ENCODE measurements around the gene PPP3R2.

PPP3R2 gene

DNA sequence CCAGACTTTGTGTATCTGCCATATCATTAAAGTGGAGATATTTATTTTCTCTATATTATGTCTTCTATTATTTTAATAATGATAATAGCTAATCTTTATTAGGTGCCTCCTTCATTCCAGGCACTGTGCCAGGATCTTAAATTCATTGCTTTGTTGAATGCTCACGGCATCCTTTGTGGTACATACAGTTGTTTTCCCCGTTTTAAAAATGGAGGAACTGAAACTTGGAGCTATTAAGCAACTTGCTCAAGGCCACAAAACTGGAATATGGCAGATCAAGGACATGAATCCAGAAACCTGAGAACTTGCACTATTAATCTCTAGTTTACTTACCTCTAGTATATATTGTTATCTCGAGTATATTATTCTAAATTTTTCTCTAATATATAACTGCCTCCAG is 41.5 kb upstream of the PPP3R2 start:
- H3K79me2 ChIP-seq (ENCODE audit: insufficient read depth, low read length): no peaks in the 10 kb centered on the region
- no peaks in the 10 kb centered on the region for H3K27me3 ChIP-seq (ENCODE audit: low read length)
- no peaks in the 10 kb centered on the region for H3K36me3 ChIP-seq (ENCODE audit: low read length)
- no peak overlapping the region for H2AFZ ChIP-seq (ENCODE audit: low read depth, low read length, severe bottlenecking)
- no peaks in the 10 kb centered on the region for H3K9me3 ChIP-seq (ENCODE audit: insufficient read depth, low read length)
- no peaks in the 10 kb centered on the region for H3F3A ChIP-seq (ENCODE audit: insufficient read depth)
- no peak overlapping the region for H3K4me3 ChIP-seq (ENCODE audit: insufficient read depth, low read length, poor library complexity, severe bottlenecking)
- no peaks in the 10 kb centered on the region for H3K9me2 ChIP-seq (replicated peaks; ENCODE audit: insufficient read depth, low read length)
- H4K20me1 ChIP-seq (ENCODE audit: low read depth, low read length): no peaks in the 10 kb centered on the region
- H3K27ac ChIP-seq (ENCODE audit: low read depth, low read length): no peak overlapping the region
- H3K9ac ChIP-seq (ENCODE audit: low read length): no peak overlapping the region
- no peak for TF ChIP-seq EZH2phosphoT487 (conservative IDR thresholded peaks at IDR 0.05; ENCODE audit: low read length)
- TF ChIP-seq, protein P1, sequence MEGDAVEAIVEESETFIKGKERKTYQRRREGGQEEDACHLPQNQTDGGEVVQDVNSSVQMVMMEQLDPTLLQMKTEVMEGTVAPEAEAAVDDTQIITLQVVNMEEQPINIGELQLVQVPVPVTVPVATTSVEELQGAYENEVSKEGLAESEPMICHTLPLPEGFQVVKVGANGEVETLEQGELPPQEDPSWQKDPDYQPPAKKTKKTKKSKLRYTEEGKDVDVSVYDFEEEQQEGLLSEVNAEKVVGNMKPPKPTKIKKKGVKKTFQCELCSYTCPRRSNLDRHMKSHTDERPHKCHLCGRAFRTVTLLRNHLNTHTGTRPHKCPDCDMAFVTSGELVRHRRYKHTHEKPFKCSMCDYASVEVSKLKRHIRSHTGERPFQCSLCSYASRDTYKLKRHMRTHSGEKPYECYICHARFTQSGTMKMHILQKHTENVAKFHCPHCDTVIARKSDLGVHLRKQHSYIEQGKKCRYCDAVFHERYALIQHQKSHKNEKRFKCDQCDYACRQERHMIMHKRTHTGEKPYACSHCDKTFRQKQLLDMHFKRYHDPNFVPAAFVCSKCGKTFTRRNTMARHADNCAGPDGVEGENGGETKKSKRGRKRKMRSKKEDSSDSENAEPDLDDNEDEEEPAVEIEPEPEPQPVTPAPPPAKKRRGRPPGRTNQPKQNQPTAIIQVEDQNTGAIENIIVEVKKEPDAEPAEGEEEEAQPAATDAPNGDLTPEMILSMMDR (IDR thresholded peaks at IDR 0.05; ENCODE audit: insufficient read depth, low read length, poor library complexity, severe bottlenecking): no peak
- no peak overlapping the region for H3K4me2 ChIP-seq (ENCODE audit: low read depth, low read length, poor library complexity, severe bottlenecking)

GRCh38 chr9:101635473-101635872 is 40.7 kb upstream of the PPP3R2 start:
- H3K4me3 ChIP-seq (ENCODE audit: insufficient read depth, low read length, poor library complexity, severe bottlenecking): no peak overlapping the region
- H3K4me2 ChIP-seq (ENCODE audit: low read depth, low read length, poor library complexity, severe bottlenecking): no peak overlapping the region
- H3K9me3 ChIP-seq (ENCODE audit: insufficient read depth, low read length): no peaks in the 10 kb centered on the region
- no peaks in the 10 kb centered on the region for H3K36me3 ChIP-seq (ENCODE audit: low read length)
- no peaks in the 10 kb centered on the region for H4K20me1 ChIP-seq (ENCODE audit: low read depth, low read length)
- no peak overlapping the region for H3K27ac ChIP-seq (ENCODE audit: low read depth, low read length)
- no peaks in the 10 kb centered on the region for H3K9me2 ChIP-seq (replicated peaks; ENCODE audit: insufficient read depth, low read length)
- H2AFZ ChIP-seq (ENCODE audit: low read depth, low read length, severe bottlenecking): no peak overlapping the region
- H3F3A ChIP-seq (ENCODE audit: insufficient read depth): no peaks in the 10 kb centered on the region
- no peak overlapping the region for H3K9ac ChIP-seq (ENCODE audit: low read length)
- H3K27me3 ChIP-seq (ENCODE audit: low read length): no peaks in the 10 kb centered on the region
- no peaks in the 10 kb centered on the region for H3K79me2 ChIP-seq (ENCODE audit: insufficient read depth, low read length)
- no peak for TF ChIP-seq EZH2phosphoT487 (conservative IDR thresholded peaks at IDR 0.05; ENCODE audit: low read length)
- TF ChIP-seq, protein P1 (IDR thresholded peaks at IDR 0.05; ENCODE audit: insufficient read depth, low read length, poor library complexity, severe bottlenecking): no peak

DNA sequence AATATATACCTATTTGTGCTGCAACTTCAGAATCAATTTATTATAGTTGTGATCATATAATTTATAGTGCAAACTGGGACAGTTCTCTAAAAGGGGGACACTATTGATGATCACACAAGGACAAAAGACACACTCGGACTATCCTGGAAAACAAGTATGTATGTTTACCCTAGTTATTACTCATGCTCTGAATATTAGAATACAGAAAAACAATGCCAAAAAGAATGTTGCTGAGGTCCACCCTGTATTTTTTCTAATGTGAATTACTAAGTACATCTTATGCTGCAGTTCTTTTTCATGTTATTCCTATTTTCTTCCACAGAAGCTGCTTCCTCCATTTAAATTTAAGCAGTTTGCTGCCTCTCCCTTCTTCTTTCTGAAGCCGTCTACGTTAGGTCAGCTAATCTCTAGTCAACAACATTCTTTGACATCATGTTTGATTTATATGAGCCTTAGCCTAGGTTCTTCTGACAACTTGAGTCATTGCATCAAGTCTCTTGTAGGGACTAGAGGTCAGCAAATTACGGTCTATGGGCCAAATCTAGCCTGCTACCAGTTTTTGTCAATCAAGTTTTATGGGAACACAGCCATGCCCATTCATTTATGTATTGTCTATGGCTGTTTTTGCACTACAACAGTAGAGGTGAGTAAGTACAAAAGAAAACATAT is 40.1 kb upstream of the PPP3R2 start:
- H3K9me3 ChIP-seq (ENCODE audit: insufficient read depth, low read length): no peaks in the 10 kb centered on the region
- H3F3A ChIP-seq (ENCODE audit: insufficient read depth): no peaks in the 10 kb centered on the region
- no peaks in the 10 kb centered on the region for H3K36me3 ChIP-seq (ENCODE audit: low read length)
- no peak overlapping the region for H3K4me3 ChIP-seq (ENCODE audit: insufficient read depth, low read length, poor library complexity, severe bottlenecking)
- no peak overlapping the region for H3K27ac ChIP-seq (ENCODE audit: low read depth, low read length)
- no peaks in the 10 kb centered on the region for H3K27me3 ChIP-seq (ENCODE audit: low read length)
- no peak overlapping the region for H3K9ac ChIP-seq (ENCODE audit: low read length)
- no peak overlapping the region for H3K4me2 ChIP-seq (ENCODE audit: low read depth, low read length, poor library complexity, severe bottlenecking)
- H3K9me2 ChIP-seq (replicated peaks; ENCODE audit: insufficient read depth, low read length): no peaks in the 10 kb centered on the region
- no peaks in the 10 kb centered on the region for H4K20me1 ChIP-seq (ENCODE audit: low read depth, low read length)
- TF ChIP-seq EZH2phosphoT487 (conservative IDR thresholded peaks at IDR 0.05; ENCODE audit: low read length): no peak
- TF ChIP-seq, protein P1 (IDR thresholded peaks at IDR 0.05; ENCODE audit: insufficient read depth, low read length, poor library complexity, severe bottlenecking): no peak
- no peaks in the 10 kb centered on the region for H3K79me2 ChIP-seq (ENCODE audit: insufficient read depth, low read length)
- H2AFZ ChIP-seq (ENCODE audit: low read depth, low read length, severe bottlenecking): no peak overlapping the region

All from SU-DHL-6 (cell line).